ENCODE results near the gene GDPD1. TPM values are rescaled to one million over a fixed set of nuclear protein-coding genes. Genes with fewer than 3 reads are reported as not detected.
A peak's percentile ranks its signal among the peaks of the same experiment; 100 is the strongest.

Gene GDPD1
- total RNA-seq, 1 donor from 2014 or later, result 1.2 TPM

- Mint-ChIP-seq H3K4me1 (peaks cover 12% of the 10 kb centered on the region), H3K4me3 (no peak overlapping the region), H3K36me3 (ENCODE audit: low read depth) (no peaks in the 10 kb centered on the region), H3K27me3 (peaks cover 1% of the 10 kb centered on the region), H3K27ac (no peak overlapping the region), H3K9me3 (no peaks in the 10 kb centered on the region)
- CTCF ChIA-PET, result no interaction called here
- POLR2A ChIA-PET, result no interaction called here
- no peak for DNase-seq
- intact Hi-C loops (cut with micrococcal nuclease), result no loop called here
- no peak for TF ChIP-seq CTCF (IDR thresholded peaks at IDR 0.05)
- ATAC-seq (ENCODE audit: low read depth), result no peak
These were observed 71.8 kb downstream of the GDPD1 start for GRCh38 chr17:59292174-59292523.

DNA sequence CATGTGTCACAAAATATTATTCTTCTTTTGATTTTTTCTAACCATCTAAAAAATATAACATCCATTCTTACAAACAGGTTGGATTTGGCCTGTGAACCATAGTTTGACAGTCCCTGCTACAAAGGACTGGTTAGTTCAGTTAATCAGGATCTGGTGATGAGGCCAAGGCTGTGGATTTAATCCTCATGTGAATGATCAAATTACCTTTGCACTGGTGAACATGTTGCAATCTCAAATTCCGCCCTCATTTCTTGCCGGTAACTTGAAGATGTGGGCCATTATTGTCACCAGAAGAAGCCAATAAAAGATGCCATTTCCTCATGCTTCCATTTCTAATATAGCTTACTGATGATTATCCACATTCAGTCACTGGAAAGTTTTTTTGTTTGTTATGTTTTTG is 75.9 kb downstream of the GDPD1 start:
- Mint-ChIP-seq H3K36me3 (ENCODE audit: low read depth) (no peaks in the 10 kb centered on the region), H3K4me1 (peaks cover 7% of the 10 kb centered on the region), H3K4me3 (no peak overlapping the region), H3K27me3 (peaks cover 4% of the 10 kb centered on the region), H3K9me3 (no peaks in the 10 kb centered on the region), H3K27ac (no peak overlapping the region)
- ATAC-seq (ENCODE audit: low read depth), result no peak
- no peak for DNase-seq
- no peak for TF ChIP-seq CTCF (IDR thresholded peaks at IDR 0.05)
- intact Hi-C loops (cut with micrococcal nuclease), result no loop called here
- CTCF ChIA-PET, result no interaction called here
- POLR2A ChIA-PET, result no interaction called here

- no peak for TF ChIP-seq CTCF (IDR thresholded peaks at IDR 0.05)
- no peak overlapping the region for H3K4me3 Mint-ChIP-seq
- no peaks in the 10 kb centered on the region for H3K36me3 Mint-ChIP-seq (ENCODE audit: low read depth)
- intact Hi-C loops (cut with micrococcal nuclease), result no loop called here
- peaks cover 10% of the 10 kb centered on the region for H3K4me1 Mint-ChIP-seq
- POLR2A ChIA-PET, result no interaction called here
- ATAC-seq (ENCODE audit: low read depth) (no peak), DNase-seq (no peak)
- no peaks in the 10 kb centered on the region for H3K9me3 Mint-ChIP-seq
- CTCF ChIA-PET, result interaction anchor here (1.5 kb wide), 1 partner anchor 12 kb away, joined by 3 read pairs; no protein-coding TSS in a partner anchor
- no peak overlapping the region for H3K27ac Mint-ChIP-seq
- H3K27me3 Mint-ChIP-seq, result peaks cover 4% of the 10 kb centered on the region
These were observed 78.2 kb downstream of the GDPD1 start for GRCh38 chr17:59298521-59298920.

DNA sequence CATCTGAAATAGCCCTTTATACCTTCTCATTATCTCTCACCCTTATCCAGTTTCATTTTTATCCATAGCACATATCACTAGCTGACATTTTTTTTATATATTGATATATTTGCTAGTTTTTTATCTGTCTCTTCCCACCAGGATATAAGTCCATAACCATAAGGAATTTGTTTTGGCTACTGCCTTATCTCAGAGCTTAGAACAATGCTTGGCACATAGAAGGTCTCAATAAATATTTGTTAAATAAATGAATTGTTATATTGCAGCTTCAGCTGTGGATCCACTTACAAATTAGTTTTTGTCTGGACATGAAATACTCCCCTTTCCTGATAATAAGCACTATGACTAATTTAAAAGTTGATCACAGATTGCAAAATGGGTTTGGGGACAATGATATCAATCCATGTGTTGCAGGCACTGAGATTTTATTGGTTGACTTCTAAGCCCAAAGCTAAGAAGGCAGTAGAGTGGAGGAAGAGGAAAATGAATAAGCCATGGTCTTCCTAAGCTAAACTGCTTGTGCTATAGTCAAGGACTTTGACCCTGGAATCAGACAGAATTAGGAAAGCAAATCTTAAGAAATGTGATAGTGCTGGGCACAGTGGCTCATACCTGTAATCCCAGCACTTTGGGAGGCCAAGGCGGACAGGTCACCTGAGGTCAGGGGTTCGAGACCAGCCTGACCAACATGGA is 79.2 kb downstream of the GDPD1 start:
- H3K4me1 Mint-ChIP-seq, result peaks cover 10% of the 10 kb centered on the region
- H3K27me3 Mint-ChIP-seq, result peaks cover 4% of the 10 kb centered on the region
- POLR2A ChIA-PET, result interaction anchor here (0.9 kb wide), 1 partner anchor 11 kb away, joined by 3 read pairs; no protein-coding TSS in a partner anchor

GRCh38 chr17:59300941-59301340 is 80.6 kb downstream of the GDPD1 start:
- POLR2A ChIA-PET, result interaction anchor here (0.6 kb wide), 1 partner anchor 21 kb away, joined by 5 read pairs; no protein-coding TSS in a partner anchor
- no peak overlapping the region for H3K4me3 Mint-ChIP-seq
- peaks cover 4% of the 10 kb centered on the region for H3K27me3 Mint-ChIP-seq
- H3K36me3 Mint-ChIP-seq (ENCODE audit: low read depth), result no peaks in the 10 kb centered on the region
- CTCF ChIA-PET, result no interaction called here
- no peak overlapping the region for H3K27ac Mint-ChIP-seq
- DNase-seq (no peak), ATAC-seq (ENCODE audit: low read depth) (peak; percentile 21)
- TF ChIP-seq CTCF (IDR thresholded peaks at IDR 0.05), result no peak
- intact Hi-C loops (cut with micrococcal nuclease), result no loop called here
- peaks cover 10% of the 10 kb centered on the region for H3K4me1 Mint-ChIP-seq
- peaks cover 3% of the 10 kb centered on the region for H3K9me3 Mint-ChIP-seq

More for the DNA sequence above, 79.2 kb downstream of the GDPD1 start:
- no peak for ATAC-seq (ENCODE audit: low read depth)
- H3K9me3 Mint-ChIP-seq, result peaks cover 3% of the 10 kb centered on the region
- no peak overlapping the region for H3K4me3 Mint-ChIP-seq
- intact Hi-C loops (cut with micrococcal nuclease), result no loop called here
- no peak for DNase-seq
- H3K36me3 Mint-ChIP-seq (ENCODE audit: low read depth), result no peaks in the 10 kb centered on the region
- no peak for TF ChIP-seq CTCF (IDR thresholded peaks at IDR 0.05)
- CTCF ChIA-PET, result interaction anchor here (0.9 to 1.5 kb wide), 2 partner anchors 11 to 143 kb away, joined by 3 read pairs; no protein-coding TSS in a partner anchor
- H3K27ac Mint-ChIP-seq, result no peak overlapping the region
